ENCODE results near the gene CARMIL1. TPM values are rescaled to one million over a fixed set of nuclear protein-coding genes. Genes with fewer than 3 reads are reported as not detected.

CARMIL1 gene
- polyA plus RNA-seq, 1 of the 3 experiments (the other 2 are of a cell fraction), result 1.7 TPM

DNA sequence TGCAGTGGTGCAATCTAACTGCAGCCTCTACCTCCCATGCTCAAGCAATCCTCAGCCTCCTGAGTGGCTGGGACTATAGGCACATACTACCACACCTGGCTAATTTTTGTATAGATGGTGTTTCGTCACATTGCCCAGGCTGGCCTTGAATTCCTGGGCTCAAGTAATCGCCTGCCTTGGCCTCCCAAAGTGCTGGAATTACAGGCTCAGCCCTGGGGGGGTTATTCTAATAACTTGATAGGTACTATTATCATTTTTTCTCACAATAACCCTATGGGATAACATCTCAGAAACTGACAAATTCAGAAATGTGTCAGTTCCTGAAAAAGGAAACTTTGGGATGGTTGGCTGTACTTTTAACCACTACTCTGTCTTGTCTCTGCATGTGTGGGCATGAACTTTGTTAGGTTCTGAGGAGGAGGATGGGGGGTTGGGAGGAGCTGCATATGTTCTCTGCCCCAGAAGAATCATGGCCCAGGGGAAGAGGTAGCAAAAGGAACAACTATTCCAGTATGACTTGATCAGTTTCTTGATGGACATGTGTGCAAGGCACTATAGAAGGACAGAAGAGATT is 169.9 kb downstream of the CARMIL1 start:
- WGBS (ENCODE audit: low lambda C conversion rate), result 95% methylated on average over 2 of the region's 2 CpGs
- H3K4me2 ChIP-seq, result no peak overlapping the region
- no peaks in the 10 kb centered on the region for H4K20me1 ChIP-seq (ENCODE audit: insufficient read depth)
- no peak overlapping the region for H3K9ac ChIP-seq
- no peak for TF ChIP-seq FOXM1 (IDR thresholded peaks at IDR 0.05; ENCODE audit: low read depth)
- no peak for TF ChIP-seq CHD2 (IDR thresholded peaks at IDR 0.05; ENCODE audit: low read length, partially characterized antibody)
- TF ChIP-seq, protein P1, sequence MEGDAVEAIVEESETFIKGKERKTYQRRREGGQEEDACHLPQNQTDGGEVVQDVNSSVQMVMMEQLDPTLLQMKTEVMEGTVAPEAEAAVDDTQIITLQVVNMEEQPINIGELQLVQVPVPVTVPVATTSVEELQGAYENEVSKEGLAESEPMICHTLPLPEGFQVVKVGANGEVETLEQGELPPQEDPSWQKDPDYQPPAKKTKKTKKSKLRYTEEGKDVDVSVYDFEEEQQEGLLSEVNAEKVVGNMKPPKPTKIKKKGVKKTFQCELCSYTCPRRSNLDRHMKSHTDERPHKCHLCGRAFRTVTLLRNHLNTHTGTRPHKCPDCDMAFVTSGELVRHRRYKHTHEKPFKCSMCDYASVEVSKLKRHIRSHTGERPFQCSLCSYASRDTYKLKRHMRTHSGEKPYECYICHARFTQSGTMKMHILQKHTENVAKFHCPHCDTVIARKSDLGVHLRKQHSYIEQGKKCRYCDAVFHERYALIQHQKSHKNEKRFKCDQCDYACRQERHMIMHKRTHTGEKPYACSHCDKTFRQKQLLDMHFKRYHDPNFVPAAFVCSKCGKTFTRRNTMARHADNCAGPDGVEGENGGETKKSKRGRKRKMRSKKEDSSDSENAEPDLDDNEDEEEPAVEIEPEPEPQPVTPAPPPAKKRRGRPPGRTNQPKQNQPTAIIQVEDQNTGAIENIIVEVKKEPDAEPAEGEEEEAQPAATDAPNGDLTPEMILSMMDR (IDR thresholded peaks at IDR 0.05), result no peak
- no peak for TF ChIP-seq NRF1 (IDR thresholded peaks at IDR 0.05; ENCODE audit: low read depth, low read length)
- TF ChIP-seq, protein P2, sequence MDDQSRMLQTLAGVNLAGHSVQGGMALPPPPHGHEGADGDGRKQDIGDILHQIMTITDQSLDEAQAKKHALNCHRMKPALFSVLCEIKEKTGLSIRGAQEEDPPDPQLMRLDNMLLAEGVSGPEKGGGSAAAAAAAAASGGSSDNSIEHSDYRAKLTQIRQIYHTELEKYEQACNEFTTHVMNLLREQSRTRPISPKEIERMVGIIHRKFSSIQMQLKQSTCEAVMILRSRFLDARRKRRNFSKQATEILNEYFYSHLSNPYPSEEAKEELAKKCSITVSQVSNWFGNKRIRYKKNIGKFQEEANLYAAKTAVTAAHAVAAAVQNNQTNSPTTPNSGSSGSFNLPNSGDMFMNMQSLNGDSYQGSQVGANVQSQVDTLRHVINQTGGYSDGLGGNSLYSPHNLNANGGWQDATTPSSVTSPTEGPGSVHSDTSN (IDR thresholded peaks at IDR 0.05), result no peak
- TF ChIP-seq MAX (IDR thresholded peaks at IDR 0.05; ENCODE audit: low read depth), result no peak
- TF ChIP-seq MXI1 (IDR thresholded peaks at IDR 0.05; ENCODE audit: low read depth, low read length), result no peak
- no peak for TF ChIP-seq NFIC (IDR thresholded peaks at IDR 0.05; ENCODE audit: borderline replicate concordance)
- no peak for TF ChIP-seq TEAD4 (IDR thresholded peaks at IDR 0.05; ENCODE audit: borderline replicate concordance, insufficient read depth)
- TF ChIP-seq YY1 (IDR thresholded peaks at IDR 0.05; ENCODE audit: low read depth), result no peak
- no peak for TF ChIP-seq MEF2A (IDR thresholded peaks at IDR 0.05; ENCODE audit: borderline replicate concordance, low read depth)
- no peak for TF ChIP-seq TCF12 (IDR thresholded peaks at IDR 0.05)
- TF ChIP-seq TAF1 (IDR thresholded peaks at IDR 0.05; ENCODE audit: borderline replicate concordance, low read depth, low read length), result no peak
- TF ChIP-seq POLR2AphosphoS5 (IDR thresholded peaks at IDR 0.05; ENCODE audit: low read depth, low read length), result no peak
- TF ChIP-seq RCOR1 (IDR thresholded peaks at IDR 0.05; ENCODE audit: low read length), result no peak
- TF ChIP-seq SIN3A (IDR thresholded peaks at IDR 0.05; ENCODE audit: borderline replicate concordance, low read depth, low read length), result no peak
- TF ChIP-seq FOSL2 (IDR thresholded peaks at IDR 0.05; ENCODE audit: borderline replicate concordance, low read depth), result no peak
- TF ChIP-seq, protein P3, sequence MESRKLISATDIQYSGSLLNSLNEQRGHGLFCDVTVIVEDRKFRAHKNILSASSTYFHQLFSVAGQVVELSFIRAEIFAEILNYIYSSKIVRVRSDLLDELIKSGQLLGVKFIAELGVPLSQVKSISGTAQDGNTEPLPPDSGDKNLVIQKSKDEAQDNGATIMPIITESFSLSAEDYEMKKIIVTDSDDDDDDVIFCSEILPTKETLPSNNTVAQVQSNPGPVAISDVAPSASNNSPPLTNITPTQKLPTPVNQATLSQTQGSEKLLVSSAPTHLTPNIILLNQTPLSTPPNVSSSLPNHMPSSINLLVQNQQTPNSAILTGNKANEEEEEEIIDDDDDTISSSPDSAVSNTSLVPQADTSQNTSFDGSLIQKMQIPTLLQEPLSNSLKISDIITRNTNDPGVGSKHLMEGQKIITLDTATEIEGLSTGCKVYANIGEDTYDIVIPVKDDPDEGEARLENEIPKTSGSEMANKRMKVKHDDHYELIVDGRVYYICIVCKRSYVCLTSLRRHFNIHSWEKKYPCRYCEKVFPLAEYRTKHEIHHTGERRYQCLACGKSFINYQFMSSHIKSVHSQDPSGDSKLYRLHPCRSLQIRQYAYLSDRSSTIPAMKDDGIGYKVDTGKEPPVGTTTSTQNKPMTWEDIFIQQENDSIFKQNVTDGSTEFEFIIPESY (IDR thresholded peaks at IDR 0.05; ENCODE audit: borderline replicate concordance, low read depth), result no peak
- no peaks in the 10 kb centered on the region for H3K79me2 ChIP-seq (ENCODE audit: insufficient read depth)
- no peaks in the 10 kb centered on the region for H3F3A ChIP-seq (replicated peaks; ENCODE audit: insufficient read depth)
- DNase-seq, result no peak
- no peaks in the 10 kb centered on the region for H3K9me3 ChIP-seq
- CTCF ChIA-PET, result interaction anchor here (1.5 kb wide), 1 partner anchor 41 kb away, joined by 4 read pairs; no protein-coding TSS in a partner anchor
- H3K36me3 ChIP-seq (replicated peaks in 1 of 2; ENCODE audit: control insufficient read depth in 1 of 2, insufficient read depth in 2 of 2, low read length in 1 of 2), result no peaks in the 10 kb centered on the region
- H3K27me3 ChIP-seq (ENCODE audit: insufficient read depth), result no peaks in the 10 kb centered on the region
- peaks cover 0 to 7% of the 10 kb centered on the region in 2 experiments; a peak in 1 of 4 replicates for H3K4me1 ChIP-seq (ENCODE audit: control insufficient read depth in 1 of 2, insufficient read depth in 2 of 2, low read depth in 1 of 2, low read length in 1 of 2)
- no peaks in the 10 kb centered on the region for H3K9me2 ChIP-seq
- POLR2A ChIA-PET, result no interaction called here
- no peak overlapping the region for H3K27ac ChIP-seq (ENCODE audit: low read depth in 2 of 2, low read length in 1 of 2)
- no peak overlapping the region for H2AFZ ChIP-seq (ENCODE audit: low read depth)
- H3K4me3 ChIP-seq (ENCODE audit: low read depth in 2 of 2, low read length in 1 of 2), result no peak overlapping the region
